GM08714 (cell line): Measurements from ENCODE around the gene YOD1.

Source experiments
- H3K4me3 ChIP-seq: fragments of 200-500 bp; sonication (Bioruptor generic); 2 replicates; pipeline ENCODE4 v1.5.1; 2014; ENCODE audit warnings: mild to moderate bottlenecking, low read length, inconsistent platforms
- ZNF274 ChIP-seq: IDR thresholded peaks from 2 replicates; pipeline ENCODE4 v1.6.1; 2012; ENCODE audit warnings: mild to moderate bottlenecking, low read depth, low read length

The YOD1 gene

GRCh38 chr1:207006083-207006482, 44.9 kb downstream of the YOD1 start:
- H3K4me3 ChIP-seq: no peak overlapping the region
- no peak for TF ChIP-seq ZNF274

GRCh38 chr1:207004931-207005830, 45.8 kb downstream of the YOD1 start:
- H3K4me3 ChIP-seq: no peak overlapping the region
- no peak for TF ChIP-seq ZNF274

GRCh38 chr1:207003210-207003609, 47.8 kb downstream of the YOD1 start:
- H3K4me3 ChIP-seq: no peak overlapping the region
- no peak for TF ChIP-seq ZNF274

GRCh38 chr1:207002724-207003146, 48.3 kb downstream of the YOD1 start:
- TF ChIP-seq ZNF274: no peak
- no peak overlapping the region for H3K4me3 ChIP-seq

GRCh38 chr1:207001492-207002245, 49.3 kb downstream of the YOD1 start:
- no peak overlapping the region for H3K4me3 ChIP-seq
- no peak for TF ChIP-seq ZNF274

- no peak overlapping the region for H3K4me3 ChIP-seq
Observed at GRCh38 chr1:207000651-207001291, 50.2 kb downstream of the YOD1 start.

GRCh38 chr1:206998816-206999215, 52.2 kb downstream of the YOD1 start:
- H3K4me3 ChIP-seq: no peak overlapping the region
- no peak for TF ChIP-seq ZNF274

More at GRCh38 chr1:207000651-207001291, 50.2 kb downstream of the YOD1 start:
- no peak for TF ChIP-seq ZNF274
